ENCODE data around the gene ZNF280C.

DNA sequence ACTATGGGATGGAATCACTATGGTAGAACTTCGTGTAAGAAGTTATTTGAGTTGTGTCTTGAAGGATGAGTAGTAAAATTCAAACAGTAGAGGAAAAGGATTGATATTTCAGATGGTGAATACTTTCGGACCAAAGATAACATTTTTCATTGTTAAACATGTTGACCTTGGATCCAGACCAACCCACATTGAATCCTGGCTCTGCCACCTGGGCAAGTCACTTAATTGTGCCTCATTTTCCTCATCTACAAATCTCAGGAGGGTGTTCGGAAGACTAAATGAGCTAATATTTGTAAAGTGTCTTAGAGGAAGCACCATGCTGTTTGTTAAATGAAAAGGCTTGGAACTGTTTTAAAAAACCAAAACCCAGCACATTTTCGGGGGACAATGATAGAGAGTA lies 101.7 kb downstream of the ZNF280C start:
- TF ChIP-seq, protein P1, sequence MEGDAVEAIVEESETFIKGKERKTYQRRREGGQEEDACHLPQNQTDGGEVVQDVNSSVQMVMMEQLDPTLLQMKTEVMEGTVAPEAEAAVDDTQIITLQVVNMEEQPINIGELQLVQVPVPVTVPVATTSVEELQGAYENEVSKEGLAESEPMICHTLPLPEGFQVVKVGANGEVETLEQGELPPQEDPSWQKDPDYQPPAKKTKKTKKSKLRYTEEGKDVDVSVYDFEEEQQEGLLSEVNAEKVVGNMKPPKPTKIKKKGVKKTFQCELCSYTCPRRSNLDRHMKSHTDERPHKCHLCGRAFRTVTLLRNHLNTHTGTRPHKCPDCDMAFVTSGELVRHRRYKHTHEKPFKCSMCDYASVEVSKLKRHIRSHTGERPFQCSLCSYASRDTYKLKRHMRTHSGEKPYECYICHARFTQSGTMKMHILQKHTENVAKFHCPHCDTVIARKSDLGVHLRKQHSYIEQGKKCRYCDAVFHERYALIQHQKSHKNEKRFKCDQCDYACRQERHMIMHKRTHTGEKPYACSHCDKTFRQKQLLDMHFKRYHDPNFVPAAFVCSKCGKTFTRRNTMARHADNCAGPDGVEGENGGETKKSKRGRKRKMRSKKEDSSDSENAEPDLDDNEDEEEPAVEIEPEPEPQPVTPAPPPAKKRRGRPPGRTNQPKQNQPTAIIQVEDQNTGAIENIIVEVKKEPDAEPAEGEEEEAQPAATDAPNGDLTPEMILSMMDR (IDR thresholded peaks at IDR 0.05): no peak
- no peak for TF ChIP-seq POLR2A (IDR thresholded peaks at IDR 0.05)

All from body of pancreas (tissue), 4 donors.